Activated T-cell treated with anti-CD3 and anti-CD28 coated beads, Interleukin-2, amount 50 U/mL, for 72 hours (primary cell): ENCODE results near the gene ALDH16A1. TPM values are rescaled to one million over a fixed set of nuclear protein-coding genes. Genes with fewer than 3 reads are reported as not detected.
"Not testable (repeated sequence)": the region's sequence is repeated elsewhere in the genome, so short reads cannot be mapped to it uniquely, and the experiment has no call there.

Experiments
- ATAC-seq, 2 donors: fragments of 150-1000 bp; cut with Tn5 transposase; replicated peaks in 1 of 2; 2 replicates each; pipeline ENCODE4 v1.10.0; 2021; ENCODE audit warnings: moderate library complexity in 2 of 2, mild to moderate bottlenecking in 1 of 2
- DNase-seq, 2 donors: peaks; one replicate each; pipeline ENCODE4 v3.0.0; 2021 to 2022; ENCODE audit warnings: mixed read lengths in 1 of 2
- H3K27ac Mint-ChIP-seq: one replicate; pipeline ENCODE4 v1.8.0; 2022; ENCODE audit warnings: mild to moderate bottlenecking, moderate library complexity, mixed read lengths
- H3K27me3 Mint-ChIP-seq: one replicate; pipeline ENCODE4 v1.8.0; 2022; ENCODE audit warnings: low read depth, mixed read lengths
- H3K36me3 Mint-ChIP-seq, 2 donors: one replicate each; pipeline ENCODE4 v1.8.0; 2022; ENCODE audit warnings: mixed read lengths in 2 of 2, mild to moderate bottlenecking in 1 of 2; ENCODE audit not compliant: insufficient read depth in 2 of 2
- H3K4me1 Mint-ChIP-seq: one replicate; pipeline ENCODE4 v1.8.0; 2022; ENCODE audit warnings: low read depth, mixed read lengths
- H3K4me3 Mint-ChIP-seq, 2 donors: one replicate each; pipeline ENCODE4 v1.8.0; 2022; ENCODE audit warnings: mild to moderate bottlenecking in 2 of 2, mixed read lengths in 2 of 2, moderate library complexity in 2 of 2
- H3K9me3 Mint-ChIP-seq, 2 donors: one replicate each; pipeline ENCODE4 v1.8.0; 2022; ENCODE audit warnings: mixed read lengths in 2 of 2
- total RNA-seq, 2 donors: library from RNA; stranded (reverse); gene quantifications; one replicate each; pipeline ENCODE4 v1.2.3, GENCODE V29; 2022

ALDH16A1 gene
- total RNA-seq, 2 donors from 2014 or later = 21.8 to 23.4 TPM

GRCh38 chr19:49450405-49450804, 2.6 kb upstream of the ALDH16A1 start:
- peaks cover 44% of the 10 kb centered on the region for H3K4me1 Mint-ChIP-seq
- peaks cover 10 to 26% of the 10 kb centered on the region in 2 donors for H3K36me3 Mint-ChIP-seq
- H3K27ac Mint-ChIP-seq = peak overlapping the region; percentile 97
- no peaks in the 10 kb centered on the region for H3K27me3 Mint-ChIP-seq
- ATAC-seq (no peak), DNase-seq (no peak)
- H3K9me3 Mint-ChIP-seq = no peaks in the 10 kb centered on the region
- H3K4me3 Mint-ChIP-seq = peak overlapping the region; percentile 98

DNA sequence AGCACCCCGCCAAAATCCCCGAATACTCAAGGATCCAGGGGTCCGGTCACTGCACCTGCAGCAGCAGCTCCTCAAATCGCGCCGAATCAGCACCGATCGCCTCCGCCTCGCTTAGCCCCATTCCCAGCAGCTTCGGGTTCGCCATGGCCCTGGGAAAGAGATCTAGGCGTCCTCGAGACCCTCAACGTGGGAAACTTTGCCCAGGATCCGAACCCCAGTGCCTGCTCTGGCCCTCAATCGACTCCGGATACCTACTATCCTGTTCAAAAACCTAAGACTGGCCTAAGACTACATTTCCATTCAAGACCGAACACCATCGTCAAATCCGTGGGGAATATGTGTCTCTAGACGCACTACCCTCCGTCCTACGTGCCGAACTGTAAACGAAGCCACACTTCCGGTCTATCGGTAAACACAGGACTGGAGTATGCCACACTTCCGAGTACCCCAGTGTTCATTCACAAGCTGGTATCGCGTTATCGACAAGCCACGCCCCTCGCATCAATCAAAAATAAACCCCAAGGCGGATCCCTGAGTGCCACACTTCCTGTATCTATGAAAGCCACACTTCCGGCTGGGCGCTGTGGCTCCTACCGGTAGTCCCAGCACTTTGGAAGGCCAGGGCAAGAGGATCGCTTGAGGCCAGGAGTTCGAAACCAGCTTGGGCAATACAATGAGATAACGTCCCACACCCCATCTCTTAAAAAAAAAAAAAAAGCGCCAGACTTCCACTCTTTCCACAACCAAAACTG, 1.4 kb upstream of the ALDH16A1 start, which contains the start of gene PIH1D1:
Gene PIH1D1 (minus strand): TSS at position 385 of the 752 bp plus-strand sequence. CDS start 240 bp downstream, at position 145.
- DNase-seq (peak; percentile 93 to 96), ATAC-seq (peak; percentile 71 to 74)
- Mint-ChIP-seq H3K27ac (peak within 1 kb of the TSS; percentile 100), H3K27me3 (no peaks in the 10 kb centered on the region), H3K4me3 (peak within 1 kb of the TSS; percentile 98), H3K4me1 (peaks cover 43% of the 10 kb centered on the region), H3K9me3 (no peaks in the 10 kb centered on the region), H3K36me3 (peaks cover 10 to 26% of the 10 kb centered on the region in 2 donors)

GRCh38 chr19:49453757-49454240, 774 bp downstream of the ALDH16A1 start:
- H3K27ac Mint-ChIP-seq = peak overlapping the region; percentile 100
- peak overlapping the region; percentile 98 for H3K4me3 Mint-ChIP-seq
- peaks cover 52% of the 10 kb centered on the region for H3K4me1 Mint-ChIP-seq
- no peaks in the 10 kb centered on the region for H3K27me3 Mint-ChIP-seq
- no peaks in the 10 kb centered on the region for H3K9me3 Mint-ChIP-seq
- DNase-seq = no peak
- ATAC-seq = no peak
- H3K36me3 Mint-ChIP-seq = peaks cover 8 to 21% of the 10 kb centered on the region in 2 donors

GRCh38 chr19:49455773-49456172, 2.7 kb downstream of the ALDH16A1 start:
- H3K9me3 Mint-ChIP-seq = no peaks in the 10 kb centered on the region
- no peaks in the 10 kb centered on the region for H3K27me3 Mint-ChIP-seq
- H3K4me1 Mint-ChIP-seq = peaks cover 37% of the 10 kb centered on the region
- H3K4me3 Mint-ChIP-seq = no peak overlapping the region
- ATAC-seq = no peak
- DNase-seq = no peak
- H3K27ac Mint-ChIP-seq = no peak overlapping the region
- H3K36me3 Mint-ChIP-seq = peaks cover 4 to 9% of the 10 kb centered on the region in 2 donors

GRCh38 chr19:49456326-49456725, 3.3 kb downstream of the ALDH16A1 start:
- H3K4me3 Mint-ChIP-seq = no peak overlapping the region

DNA sequence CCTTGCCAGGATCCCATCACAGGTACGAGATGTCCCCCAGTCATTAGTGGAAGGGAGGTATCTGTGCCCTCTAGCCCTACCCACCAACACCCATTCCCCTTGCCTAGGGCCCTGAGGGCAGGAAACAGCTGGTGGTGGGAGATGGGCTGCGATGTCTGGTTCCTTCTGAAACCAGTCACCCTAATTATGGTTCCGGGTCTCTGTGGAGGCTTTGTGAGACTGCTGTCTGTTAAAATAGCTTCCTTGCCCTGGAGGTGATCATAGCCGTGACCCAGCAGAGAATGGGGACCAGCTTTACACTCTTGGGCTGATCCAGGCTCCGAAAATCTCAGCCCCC, 5.5 kb downstream of the ALDH16A1 start:
- ATAC-seq (no peak), DNase-seq (no peak)
- peaks cover 19% of the 10 kb centered on the region for H3K4me1 Mint-ChIP-seq
- H3K27me3 Mint-ChIP-seq = no peaks in the 10 kb centered on the region
- H3K9me3 Mint-ChIP-seq = no peaks in the 10 kb centered on the region
- H3K27ac Mint-ChIP-seq = no peak overlapping the region
- no peak overlapping the region for H3K4me3 Mint-ChIP-seq
- H3K36me3 Mint-ChIP-seq = peaks cover 0 to 4% of the 10 kb centered on the region in 2 donors

More at GRCh38 chr19:49456326-49456725, 3.3 kb downstream of the ALDH16A1 start:
- DNase-seq (no peak), ATAC-seq (no peak)
- H3K9me3 Mint-ChIP-seq = no peaks in the 10 kb centered on the region
- H3K27ac Mint-ChIP-seq = peak overlapping the region; percentile 4
- peaks cover 34% of the 10 kb centered on the region for H3K4me1 Mint-ChIP-seq
- no peaks in the 10 kb centered on the region for H3K27me3 Mint-ChIP-seq
- peaks cover 4 to 8% of the 10 kb centered on the region in 2 donors for H3K36me3 Mint-ChIP-seq

GRCh38 chr19:49459388-49459787, 6.4 kb downstream of the ALDH16A1 start:
- no peak overlapping the region for H3K27ac Mint-ChIP-seq
- no peaks in the 10 kb centered on the region for H3K27me3 Mint-ChIP-seq
- ATAC-seq (no peak), DNase-seq (no peak)
- H3K36me3 Mint-ChIP-seq = peaks cover 0 to 3% of the 10 kb centered on the region in 2 donors
- H3K4me3 Mint-ChIP-seq = no peak overlapping the region
- H3K4me1 Mint-ChIP-seq = peaks cover 14% of the 10 kb centered on the region
- H3K9me3 Mint-ChIP-seq = no peaks in the 10 kb centered on the region

- DNase-seq, H3K4me3 Mint-ChIP-seq: not testable (repeated sequence)
These were observed 8.1 kb downstream of the ALDH16A1 start for GRCh38 chr19:49461130-49461529.

GRCh38 chr19:49461656-49462055, 8.6 kb downstream of the ALDH16A1 start:
- Mint-ChIP-seq H3K4me3 (no peak overlapping the region), H3K27ac (no peak overlapping the region), H3K27me3 (no peaks in the 10 kb centered on the region), H3K9me3 (no peaks in the 10 kb centered on the region), H3K36me3 (peaks cover 0 to 3% of the 10 kb centered on the region in 2 donors), H3K4me1 (peaks cover 9% of the 10 kb centered on the region)
- DNase-seq (no peak), ATAC-seq (no peak)

More at GRCh38 chr19:49461130-49461529, 8.1 kb downstream of the ALDH16A1 start:
- not testable (repeated sequence) for H3K9me3 Mint-ChIP-seq, H3K4me1 Mint-ChIP-seq, H3K27me3 Mint-ChIP-seq, ATAC-seq, H3K27ac Mint-ChIP-seq, H3K36me3 Mint-ChIP-seq

DNA sequence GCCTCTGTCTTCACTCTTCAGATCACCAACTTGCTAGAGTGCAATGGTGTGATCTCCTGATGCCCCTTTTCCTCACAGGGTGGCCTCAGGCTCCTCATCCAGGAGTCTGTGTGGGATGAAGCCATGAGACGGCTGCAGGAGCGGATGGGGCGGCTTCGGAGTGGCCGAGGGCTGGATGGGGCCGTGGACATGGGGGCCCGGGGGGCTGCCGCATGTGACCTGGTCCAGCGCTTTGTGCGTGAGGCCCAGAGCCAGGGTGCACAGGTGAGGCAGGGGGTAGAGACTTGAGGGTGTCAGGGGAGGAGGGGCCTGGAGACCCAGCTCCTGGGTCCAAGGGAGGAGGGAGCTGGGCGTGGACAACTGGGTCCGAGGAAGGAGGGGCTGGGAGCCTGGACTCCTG, 9.5 kb downstream of the ALDH16A1 start:
- Mint-ChIP-seq H3K27ac (no peak overlapping the region), H3K4me3 (no peak overlapping the region), H3K36me3 (no peaks in the 10 kb centered on the region), H3K4me1 (peaks cover 5% of the 10 kb centered on the region), H3K27me3 (no peaks in the 10 kb centered on the region), H3K9me3 (no peaks in the 10 kb centered on the region)
- ATAC-seq (no peak), DNase-seq (no peak)

GRCh38 chr19:49463960-49464740, 11.1 kb downstream of the ALDH16A1 start:
- ATAC-seq = no peak
- Mint-ChIP-seq H3K4me3 (no peak overlapping the region), H3K27ac (no peak overlapping the region), H3K27me3 (no peaks in the 10 kb centered on the region), H3K9me3 (no peaks in the 10 kb centered on the region), H3K36me3 (no peaks in the 10 kb centered on the region), H3K4me1 (peaks cover 9% of the 10 kb centered on the region)
- DNase-seq = no peak

- H3K27me3 Mint-ChIP-seq = no peaks in the 10 kb centered on the region
- no peaks in the 10 kb centered on the region for H3K36me3 Mint-ChIP-seq
- H3K4me3 Mint-ChIP-seq = no peak overlapping the region
- no peak for ATAC-seq
- H3K27ac Mint-ChIP-seq = peak overlapping the region; percentile 68
- H3K9me3 Mint-ChIP-seq = no peaks in the 10 kb centered on the region
- H3K4me1 Mint-ChIP-seq = peaks cover 20% of the 10 kb centered on the region
- DNase-seq = no peak
These were observed 12.3 kb downstream of the ALDH16A1 start for GRCh38 chr19:49465371-49465770.

- Mint-ChIP-seq H3K4me1 (peaks cover 42% of the 10 kb centered on the region), H3K27me3 (no peaks in the 10 kb centered on the region), H3K27ac (no peak overlapping the region), H3K4me3 (peak overlapping the region in 1 of 2 donors; percentile 87), H3K36me3 (no peaks in the 10 kb centered on the region), H3K9me3 (no peaks in the 10 kb centered on the region)
- ATAC-seq (no peak), DNase-seq (no peak)
These were observed 15.2 kb downstream of the ALDH16A1 start for GRCh38 chr19:49468199-49468598.
